HG03571 (cell line): ENCODE measurements around the gene AMN.
"Not testable (repeated sequence)": the region's sequence is repeated elsewhere in the genome, so short reads cannot be mapped to it uniquely, and the experiment has no call there.

Experiments
- ATAC-seq: cut with Tn5 transposase; IDR thresholded peaks from one replicate; pipeline ENCODE4 v1.9.1; 2021; ENCODE audit not compliant: unreplicated experiment

AMN gene

DNA sequence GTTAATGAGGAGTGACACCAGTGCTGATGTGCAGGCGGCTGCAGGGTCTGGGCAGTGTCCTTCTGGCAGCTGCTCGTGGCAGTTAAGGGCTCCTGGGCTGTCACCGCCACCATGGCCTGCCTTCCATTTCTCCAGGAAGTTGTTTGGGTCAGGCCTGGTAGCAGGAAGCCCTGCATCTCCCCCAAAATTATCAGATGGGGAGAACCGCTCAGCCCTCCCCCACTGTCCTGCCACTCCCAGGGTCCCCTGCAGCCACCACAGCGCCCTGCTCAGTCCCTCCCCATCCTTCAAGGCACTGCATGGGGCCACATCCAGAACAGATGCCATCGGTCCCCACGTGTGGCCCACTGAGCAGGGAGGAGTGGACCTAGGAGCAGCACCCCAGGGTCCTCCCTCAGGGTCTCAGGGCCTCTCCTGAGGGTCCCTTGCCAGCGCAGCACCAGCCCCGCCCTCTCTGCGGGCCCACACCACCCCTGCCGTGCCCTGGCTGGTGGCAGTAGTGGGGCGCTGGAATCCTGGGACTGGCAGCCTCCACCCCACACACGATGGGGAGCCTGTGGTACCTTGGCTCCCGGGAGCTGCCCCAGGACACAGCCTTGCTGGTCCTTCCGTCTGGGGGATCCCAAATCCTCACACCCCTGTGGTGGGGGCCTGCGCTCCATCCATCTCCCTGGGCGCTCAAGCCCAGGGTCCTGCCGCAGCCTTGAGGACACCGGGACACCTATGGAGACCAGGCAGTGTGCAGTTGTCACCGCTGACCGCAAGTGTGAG is 10.3 kb upstream of the AMN start:
- ATAC-seq, result no peak

DNA sequence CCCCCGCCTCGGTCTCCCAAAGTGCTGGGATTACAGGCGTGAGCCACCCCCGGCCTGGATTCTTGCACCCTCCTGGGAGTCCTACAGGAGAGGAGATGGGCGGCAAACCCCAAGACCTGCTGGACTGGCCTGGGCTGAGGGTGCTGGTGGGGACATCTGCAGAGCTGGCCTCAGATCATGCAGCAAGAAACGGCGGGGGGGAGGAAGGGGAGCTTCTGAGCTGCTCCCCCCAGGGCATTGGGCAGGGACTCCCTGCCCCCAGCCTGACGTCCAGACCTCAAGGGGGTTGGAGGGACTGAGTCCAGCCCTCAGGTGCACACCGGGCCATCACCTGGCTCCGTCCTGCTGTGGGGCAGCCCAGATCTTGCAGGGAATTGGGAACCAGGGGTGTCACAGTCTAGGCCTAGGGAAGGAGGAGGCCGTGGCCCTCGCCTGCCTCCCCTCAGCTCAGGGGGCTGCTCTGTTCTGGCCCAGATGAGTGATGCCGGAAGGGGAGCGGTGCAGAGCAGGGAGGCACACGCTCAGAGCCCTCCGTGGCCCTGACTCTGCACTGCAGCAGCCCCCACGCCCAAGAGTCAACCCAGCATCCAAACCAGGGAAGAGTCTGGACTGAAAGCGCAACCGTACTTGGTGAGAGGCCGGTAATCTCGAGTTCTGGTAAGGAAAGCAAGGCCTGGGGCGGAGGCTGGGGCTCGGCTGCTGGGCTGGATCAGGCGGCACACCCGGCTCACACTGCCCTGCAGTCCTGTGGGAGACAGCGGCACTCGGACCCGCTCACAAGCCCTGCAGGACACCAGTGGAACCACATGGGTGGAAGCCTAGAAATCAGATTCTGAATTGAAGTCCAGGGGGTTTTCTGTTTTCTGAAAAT is 8.9 kb upstream of the AMN start:
- no peak for ATAC-seq

DNA sequence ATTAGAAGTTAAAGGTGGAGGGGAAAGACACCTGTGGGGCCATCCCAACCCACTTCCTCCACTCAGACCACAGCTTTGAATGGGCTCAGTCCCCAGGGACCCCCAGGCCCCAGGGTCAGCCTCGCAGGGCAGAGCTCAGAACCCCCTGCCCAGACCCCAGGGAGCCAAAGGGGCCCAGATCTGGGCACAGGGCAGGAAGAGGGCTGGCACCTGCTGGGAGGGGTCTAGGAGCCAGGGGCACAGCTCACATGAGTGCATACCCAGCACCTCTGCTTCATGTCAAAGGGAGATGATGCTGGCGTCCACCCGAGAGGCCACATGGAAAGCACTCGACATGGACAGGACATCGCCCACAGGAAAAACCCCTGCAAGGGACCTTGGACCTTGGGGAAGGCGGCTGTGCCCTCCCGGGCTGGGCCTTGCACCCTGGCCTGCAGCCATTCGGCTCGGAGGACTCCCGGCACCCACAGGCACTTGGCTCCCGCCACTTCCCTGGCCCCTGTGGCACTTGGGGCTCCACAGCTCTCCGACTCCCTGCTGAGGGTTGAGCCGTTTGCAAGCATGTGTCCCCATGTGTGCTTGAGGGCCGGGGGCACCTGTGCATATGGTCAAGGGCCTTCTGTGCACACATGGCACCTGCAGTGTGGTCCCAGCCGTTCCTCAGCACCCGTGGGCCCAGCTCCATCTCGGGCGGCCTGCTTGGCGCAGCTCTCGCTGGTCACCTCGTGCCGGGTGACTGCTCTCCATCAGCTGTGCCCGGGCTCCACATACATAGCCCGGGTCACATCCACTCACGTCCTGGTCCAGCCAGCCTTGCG is 7.8 kb upstream of the AMN start:
- ATAC-seq, result no peak

DNA sequence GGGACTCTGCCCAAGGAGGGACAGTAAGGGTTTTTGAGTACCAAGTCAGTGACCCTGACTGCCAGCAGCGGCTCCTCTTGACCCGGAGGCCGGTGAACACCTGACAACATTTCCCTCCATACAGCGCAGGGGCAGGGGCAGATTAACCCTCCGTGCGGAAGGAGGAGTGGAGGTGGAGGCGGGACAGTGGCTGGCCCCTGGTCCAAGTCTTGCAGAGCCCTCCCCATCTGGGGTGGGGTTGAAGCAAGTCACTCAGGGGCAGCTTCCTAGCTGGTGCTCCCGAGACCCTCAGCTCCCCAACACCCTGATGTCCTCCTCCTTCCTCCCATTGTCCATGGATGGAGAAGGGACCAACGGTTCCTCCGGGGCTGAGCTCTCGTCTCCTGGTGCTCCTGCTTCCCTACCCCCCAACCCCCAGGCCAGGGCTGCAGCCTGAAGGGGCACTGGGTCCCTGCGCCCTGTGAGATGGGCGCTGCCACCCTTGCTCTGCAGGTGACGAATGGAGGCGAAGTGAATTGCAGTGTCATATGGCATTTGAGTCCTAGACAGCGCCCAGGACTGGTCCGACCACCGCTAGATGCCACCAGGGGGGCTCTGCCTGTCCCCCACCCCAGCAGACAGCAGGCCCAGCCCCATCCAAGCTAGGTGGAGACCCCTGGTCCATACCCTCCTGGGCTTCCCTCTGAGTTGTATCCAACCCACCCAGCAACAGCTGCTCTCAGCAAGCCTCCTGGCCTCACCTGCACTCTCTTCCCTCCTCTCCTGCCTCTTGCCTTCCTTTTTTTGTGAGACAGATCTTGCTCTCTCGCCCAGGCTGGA is 7.0 kb upstream of the AMN start:
- ATAC-seq, result no peak

DNA sequence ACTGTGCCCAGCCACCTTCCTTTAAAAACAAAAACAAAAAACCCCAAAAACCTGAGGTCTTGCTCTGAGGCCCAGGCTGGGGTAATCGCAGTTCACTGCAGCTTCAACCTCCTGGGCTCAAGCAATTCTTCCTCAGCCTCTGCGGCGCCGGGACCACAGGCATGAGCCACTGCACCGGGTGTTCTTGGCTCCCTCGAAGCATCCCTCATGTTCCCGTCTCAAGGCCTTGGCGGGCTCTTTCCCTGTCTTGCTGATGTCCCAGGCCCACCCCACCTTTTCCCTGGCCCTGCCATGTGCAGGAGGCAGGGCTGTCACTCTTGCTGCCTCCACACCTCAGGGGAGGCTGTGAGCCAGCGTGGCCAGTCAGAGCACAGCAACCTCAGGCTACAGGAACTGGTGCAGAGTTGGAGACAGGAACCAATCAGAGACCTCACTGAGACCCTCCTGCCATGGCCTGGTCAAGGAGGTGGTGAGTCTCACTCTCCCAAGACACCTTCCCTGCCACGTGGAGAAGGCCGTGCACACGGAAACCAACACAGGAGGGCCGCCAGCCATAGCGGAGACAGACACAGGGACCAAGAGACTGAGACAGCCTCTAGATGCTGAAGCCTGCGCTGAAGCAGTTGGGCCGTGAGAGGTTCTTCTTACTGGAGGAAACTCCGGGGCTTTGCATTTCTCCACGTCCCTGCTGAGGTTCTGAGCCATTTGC is 6.0 kb upstream of the AMN start:
- ATAC-seq, result no peak

DNA sequence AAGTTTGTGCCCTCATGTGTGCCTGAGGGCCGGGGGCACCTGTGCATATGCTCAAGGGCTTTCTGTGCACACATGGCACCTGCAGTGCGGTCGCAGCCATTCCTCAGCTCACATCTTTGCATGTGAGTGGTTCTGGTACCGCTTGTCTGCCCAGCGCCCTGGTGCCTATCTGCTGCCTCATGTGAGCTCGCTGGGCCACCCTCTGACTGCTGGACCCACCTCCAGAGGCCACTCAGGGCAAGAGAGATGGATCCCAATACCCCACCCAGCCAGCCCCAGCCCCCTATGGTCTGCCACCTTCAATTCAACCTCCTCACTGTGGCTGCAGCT is 5.4 kb upstream of the AMN start:
- ATAC-seq, result no peak

DNA sequence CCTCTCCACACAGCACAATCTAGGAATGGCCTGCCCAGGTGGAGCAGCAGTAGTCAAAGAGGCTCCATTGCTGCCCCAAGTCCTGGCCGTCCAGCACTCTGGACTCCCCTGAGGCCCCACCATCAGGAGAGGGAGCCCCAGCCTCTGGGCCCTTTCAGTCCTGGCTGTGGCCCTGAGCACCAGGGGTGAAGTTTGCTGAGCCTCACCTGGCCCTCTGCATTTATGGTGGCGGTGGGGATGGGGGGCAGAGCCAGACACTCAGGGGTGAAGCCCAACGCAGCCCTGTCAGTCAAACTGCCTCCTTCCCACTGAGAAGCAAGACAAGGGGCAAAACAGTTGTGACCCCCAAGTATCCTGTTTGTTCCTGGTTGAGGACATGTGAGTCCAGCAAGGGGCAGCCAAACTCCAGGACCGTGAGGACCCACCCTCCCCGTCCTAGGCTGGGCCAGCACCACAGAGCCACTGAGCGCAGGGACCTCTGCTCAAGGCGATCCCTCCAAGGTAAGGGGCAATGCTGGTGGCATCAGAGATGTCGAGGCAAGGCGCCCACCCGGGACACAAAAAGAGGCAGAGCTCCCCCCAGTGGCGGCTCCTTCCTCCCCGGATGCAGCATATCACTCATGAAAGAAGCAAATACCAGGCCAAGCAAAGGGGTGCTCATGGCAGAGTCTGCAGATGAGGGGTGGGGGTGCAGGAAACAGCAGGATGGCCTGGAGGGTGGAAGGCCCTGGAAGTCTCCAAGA is 4.8 kb upstream of the AMN start:
- no peak for ATAC-seq

DNA sequence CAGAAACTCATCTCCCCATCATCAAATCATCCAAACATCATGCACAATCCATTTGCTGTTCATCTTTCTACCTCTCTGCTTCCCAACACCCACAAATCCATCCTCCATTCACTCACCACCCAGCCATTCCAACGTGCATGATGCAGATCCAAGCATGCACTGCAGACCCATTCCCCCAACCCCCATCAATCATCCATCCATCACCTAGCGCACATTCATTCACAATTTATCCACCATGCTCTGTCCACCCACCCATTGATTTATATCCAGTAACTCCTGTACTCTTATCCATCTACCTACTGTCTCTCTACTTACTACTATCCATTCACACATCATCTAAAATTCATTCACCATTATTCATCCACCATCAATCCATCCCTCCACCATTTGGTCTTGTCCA is 4.0 kb upstream of the AMN start:
- no peak for ATAC-seq

DNA sequence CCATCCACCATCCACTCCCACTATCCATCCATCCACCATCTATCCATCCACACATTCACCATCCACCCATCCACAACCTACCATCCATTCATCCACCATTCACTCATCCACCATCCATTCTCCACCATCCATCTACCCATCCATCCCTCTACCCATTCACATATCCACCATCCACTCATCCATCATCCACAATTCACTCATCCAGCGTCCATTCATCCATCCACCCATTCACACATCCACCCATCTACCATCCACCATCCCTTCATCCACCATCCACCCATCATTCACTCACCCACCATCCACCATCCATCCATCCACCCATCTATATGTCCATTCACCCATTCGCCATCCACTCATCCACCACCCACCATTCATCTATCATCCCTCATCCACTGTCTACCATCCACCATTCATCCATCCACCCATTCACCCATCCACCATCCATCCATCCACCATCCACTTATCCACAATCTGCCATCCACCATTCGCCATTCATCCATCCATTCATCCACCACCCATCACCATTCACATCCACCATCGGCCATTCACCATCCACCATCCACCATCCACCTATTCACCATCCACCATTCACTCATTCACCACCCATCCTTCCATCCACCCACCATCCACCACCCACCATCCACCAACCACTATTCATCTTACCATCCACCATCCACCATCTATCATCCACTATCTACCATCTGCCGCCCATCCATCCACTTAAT is 2.0 kb upstream of the AMN start:
- no peak for ATAC-seq

DNA sequence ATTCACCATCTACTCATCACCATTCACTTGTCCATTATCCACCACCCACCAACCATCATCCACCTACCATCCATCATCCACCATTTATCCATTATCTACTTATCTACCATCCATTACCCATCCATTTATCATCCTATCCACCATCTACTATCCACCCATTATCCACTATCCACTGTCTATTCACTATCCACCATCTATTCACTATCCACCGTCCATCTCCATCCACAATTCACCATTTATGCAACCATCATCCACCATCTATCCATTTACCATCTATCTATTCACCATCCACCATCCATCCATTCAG is 1.5 kb upstream of the AMN start:
- no peak for ATAC-seq

DNA sequence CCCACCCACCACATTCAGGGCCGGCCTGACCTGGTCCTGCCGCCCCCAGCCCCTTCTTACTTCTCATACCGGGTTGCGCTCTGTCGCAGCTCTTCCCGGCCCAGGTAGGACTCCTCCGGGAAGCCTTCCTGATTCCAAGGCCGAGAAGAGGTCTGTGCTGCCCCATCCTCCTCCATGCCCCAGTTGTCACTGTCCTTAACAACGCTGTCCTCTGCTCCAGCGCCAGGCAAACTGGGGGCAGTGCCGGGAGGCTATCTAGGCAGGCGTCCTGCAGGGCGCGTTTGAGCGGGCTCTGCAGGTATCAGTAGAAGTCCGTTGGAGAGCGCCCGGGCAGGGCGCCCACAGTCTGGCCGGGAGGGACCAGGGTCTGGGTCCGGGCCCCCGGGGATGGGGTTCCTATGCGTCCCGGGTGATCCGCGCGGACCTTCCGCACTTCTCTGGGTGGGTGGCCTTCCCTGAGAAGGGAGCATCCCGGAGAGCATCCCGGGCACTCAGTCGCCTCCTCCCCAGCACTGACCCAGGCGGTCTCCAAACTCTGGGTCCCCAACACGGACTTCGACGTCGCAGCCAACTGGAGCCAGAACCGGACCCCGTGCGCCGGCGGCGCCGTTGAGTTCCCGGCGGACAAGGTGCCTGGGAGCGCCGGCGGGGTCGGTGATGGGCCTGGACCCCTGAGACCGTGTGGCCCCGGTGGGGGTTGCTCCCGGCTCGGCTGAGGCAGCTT is 900 bp downstream of the AMN start:
- ATAC-seq, result no peak

DNA sequence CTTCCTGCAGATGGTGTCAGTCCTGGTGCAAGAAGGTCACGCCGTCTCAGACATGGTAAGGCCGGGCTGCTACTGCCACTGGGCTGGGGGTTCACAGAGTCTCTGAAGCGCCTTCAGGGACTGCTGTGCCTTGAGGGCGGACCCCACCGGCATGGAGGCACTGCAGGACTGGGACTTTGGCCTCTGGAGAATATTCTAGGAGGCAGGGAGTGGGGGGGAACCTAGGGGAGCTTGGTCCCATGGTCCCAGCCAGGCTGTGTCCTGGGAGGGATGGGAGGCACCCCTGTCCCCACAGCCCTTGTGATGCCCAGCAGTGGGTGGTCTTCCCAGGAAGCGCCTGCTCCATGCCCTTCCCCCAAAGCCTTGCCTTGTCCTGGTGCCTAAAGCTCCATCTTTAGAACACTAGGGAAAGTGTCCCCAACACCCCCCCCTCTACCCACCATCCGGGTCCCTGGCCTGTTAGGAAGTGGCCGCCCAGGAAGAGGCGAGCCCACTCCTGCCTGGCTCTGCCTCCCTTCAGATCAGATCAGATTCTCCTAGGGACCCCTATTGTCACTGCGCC is 1.5 kb downstream of the AMN start:
- ATAC-seq, result no peak

DNA sequence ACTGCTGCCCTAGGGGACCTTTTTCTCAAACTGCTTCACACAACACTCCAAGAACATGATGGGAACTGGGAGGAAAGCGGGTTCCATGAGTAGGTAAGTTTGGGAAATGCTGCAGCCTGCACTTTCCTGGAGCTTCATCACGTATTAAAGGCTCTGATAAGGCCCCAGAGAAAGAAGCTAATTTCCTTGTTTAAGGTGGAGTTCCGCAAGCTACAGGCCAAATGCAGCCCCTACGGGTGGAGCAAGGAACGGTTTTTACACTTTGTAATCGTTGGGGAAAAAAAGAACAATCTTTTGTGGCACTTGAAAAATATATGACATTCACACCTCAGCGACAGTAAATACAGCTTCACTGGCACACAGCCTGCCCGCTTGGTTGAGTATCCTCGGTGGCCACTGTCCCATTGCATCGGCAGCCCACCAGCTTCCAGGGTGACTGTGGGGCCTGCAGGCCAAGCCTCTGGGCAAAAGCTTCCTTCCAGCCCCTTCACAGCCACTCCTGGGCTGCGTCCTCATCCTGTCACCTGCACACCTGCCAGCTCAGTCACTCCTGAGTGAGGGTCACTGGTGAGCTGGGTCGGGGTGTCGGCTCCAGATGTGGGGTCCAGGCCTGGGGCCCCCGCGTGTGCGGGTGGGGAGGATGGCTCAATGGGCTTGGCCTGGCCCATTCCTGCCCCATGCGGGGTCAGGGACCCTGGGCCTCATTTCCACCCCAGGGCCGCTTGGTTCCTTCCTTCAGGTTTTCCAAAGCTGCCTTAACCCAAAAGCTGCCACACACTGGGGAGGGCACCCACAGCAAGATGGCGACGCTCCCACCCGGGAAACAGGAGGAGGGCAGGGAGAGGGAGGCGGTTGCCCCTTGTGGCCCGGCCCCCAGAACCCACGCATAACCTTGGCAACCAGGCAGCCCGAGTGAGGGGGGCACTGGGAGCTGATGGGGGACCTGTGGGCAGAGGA is 2.4 kb downstream of the AMN start:
- no peak for ATAC-seq

DNA sequence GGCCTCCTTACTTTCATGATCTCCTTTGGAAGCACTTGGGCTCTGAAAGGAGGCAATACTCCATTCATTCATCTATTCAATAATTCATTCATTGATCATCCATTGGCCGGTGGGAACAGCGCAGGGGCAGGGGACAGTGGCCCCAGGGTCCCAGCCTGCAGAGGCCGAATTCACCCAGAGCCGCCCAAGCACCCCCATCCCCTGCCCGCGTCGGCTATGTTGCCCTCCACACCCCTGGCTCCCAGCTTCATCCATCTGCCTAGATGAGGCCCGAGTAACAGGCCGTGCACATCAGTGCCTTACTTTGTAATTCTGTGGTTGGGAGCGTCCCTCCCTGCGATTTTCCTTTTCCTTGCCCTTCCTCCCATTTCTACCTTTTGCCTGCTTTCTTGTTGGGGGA is 3.2 kb downstream of the AMN start:
- ATAC-seq, result no peak

DNA sequence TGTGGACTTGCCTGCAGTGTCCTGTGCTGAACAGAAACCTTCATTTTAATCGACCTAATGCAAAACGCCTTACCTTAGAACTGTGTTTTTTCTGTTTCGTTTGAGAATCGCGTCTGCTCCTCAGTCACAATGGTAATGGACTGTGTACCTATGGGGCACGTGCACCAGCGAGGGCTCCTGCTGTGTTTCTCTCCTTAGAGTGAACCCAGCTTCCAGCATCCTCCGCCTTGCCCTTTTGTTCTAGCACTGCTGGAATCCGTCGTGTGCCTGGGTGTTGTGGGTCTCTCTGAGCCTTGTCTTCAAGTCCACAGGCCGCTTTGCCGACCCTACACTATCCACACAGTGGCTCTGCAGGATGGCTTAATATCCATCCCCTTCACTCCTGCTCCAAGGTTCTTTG is 3.6 kb downstream of the AMN start:
- no peak for ATAC-seq

DNA sequence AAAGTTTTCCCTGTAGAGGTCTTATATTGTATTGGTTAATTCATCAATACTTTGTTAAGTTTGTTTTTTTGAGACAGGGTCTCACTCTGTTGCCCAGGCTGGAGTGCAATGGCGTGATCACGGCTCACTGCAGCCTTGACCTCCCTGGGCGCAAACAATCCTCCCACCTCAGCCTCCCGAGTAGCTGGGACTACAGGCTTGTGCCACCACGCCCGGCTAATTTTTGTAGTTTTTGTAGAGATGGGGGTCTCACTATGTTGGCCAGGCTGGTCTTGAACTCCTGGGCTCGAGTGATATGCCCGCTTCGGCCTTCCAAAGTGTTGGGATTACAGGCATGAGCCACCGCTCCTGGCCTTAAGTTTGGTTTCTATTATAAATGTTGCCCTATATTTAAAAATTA is 4.4 kb downstream of the AMN start:
- ATAC-seq, result not testable (repeated sequence)

DNA sequence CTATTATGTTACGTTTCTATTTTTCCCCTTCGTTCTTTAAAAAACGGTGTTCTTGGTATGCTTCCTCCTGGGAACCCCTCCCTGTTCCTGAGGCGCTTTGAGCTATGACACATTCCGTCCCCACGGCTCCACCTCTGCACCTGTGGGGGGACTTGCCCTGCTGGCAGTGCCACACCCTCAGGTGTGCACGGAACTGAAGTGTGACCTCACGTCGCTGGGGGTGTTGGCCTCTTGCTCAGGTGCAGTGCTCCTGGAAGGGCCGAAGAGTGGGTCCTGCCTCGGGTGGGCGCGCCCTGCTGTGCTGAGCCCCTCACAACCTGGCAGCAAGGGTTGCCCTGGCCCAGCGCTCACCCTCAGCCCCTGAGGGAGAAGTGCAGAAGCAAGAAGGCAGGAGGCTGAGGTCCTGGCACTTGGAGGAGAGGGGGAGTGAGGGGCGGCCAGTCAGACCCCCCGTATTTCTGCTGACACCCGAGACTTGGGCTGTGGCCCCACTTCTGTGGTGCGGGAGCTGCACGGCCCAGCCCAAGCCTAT is 4.9 kb downstream of the AMN start:
- no peak for ATAC-seq
